GM19035 (cell line): Measurements from ENCODE around the gene GLYATL3.

ENCODE experiments used
- ATAC-seq: cut with Tn5 transposase; IDR thresholded peaks from one replicate; pipeline ENCODE4 v1.9.1; 2021; ENCODE audit not compliant: unreplicated experiment

Gene GLYATL3

DNA sequence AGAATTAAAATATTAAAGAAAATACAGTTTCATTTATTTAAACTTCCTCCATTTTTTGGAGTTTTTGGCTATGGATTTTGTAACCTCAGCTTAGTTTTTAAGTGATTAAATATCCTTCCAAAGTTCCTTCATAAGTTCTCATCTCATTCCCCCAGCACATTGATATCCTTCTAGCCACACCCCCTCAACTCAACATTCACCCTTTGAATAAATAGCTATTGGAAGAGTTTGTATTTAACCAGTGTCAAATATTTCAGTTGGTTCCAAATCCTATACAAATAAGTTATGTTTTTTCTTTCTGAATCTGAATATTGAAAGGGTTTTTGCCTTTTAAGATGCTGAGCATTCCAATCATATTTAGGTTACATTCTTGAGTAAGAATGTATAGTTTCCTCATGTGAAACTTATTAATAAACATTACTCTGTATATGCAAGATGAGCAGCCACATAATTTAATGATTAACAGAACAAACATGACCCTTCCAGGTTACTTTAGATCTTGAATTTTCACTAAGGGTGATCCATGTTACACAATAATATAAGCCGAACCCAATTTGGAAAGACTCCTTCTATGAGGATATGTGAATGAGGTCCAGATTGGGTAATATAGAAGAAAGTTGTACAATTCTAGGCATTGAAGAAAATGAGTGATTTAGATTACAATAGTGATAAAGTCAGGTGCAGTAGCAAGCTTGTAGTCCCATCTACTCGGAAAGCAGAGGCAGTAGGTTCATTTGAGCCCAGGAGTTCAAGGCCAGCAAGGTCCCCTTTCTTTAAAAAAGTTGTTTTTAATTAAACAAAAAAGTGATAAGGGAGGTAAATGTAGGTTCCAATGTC lies 13.6 kb downstream of the GLYATL3 start:
- ATAC-seq, result no peak

- no peak for ATAC-seq
Observed at GRCh38 chr6:49514571-49515484, 15.1 kb downstream of the GLYATL3 start.

- no peak for ATAC-seq
Observed at GRCh38 chr6:49515485-49516146, 15.9 kb downstream of the GLYATL3 start.

GRCh38 chr6:49516147-49516505 lies 16.4 kb downstream of the GLYATL3 start:
- no peak for ATAC-seq

- no peak for ATAC-seq
Observed at GRCh38 chr6:49517919-49518318, 18.2 kb downstream of the GLYATL3 start.

GRCh38 chr6:49519660-49520059 lies 19.9 kb downstream of the GLYATL3 start:
- peak; percentile 72 for ATAC-seq

- ATAC-seq, result no peak
Observed at GRCh38 chr6:49522710-49523593, 23.2 kb downstream of the GLYATL3 start.

GRCh38 chr6:49523901-49524300 lies 24.2 kb downstream of the GLYATL3 start:
- no peak for ATAC-seq

GRCh38 chr6:49524541-49524940 lies 24.8 kb downstream of the GLYATL3 start:
- ATAC-seq, result no peak

- ATAC-seq, result no peak
Observed at GRCh38 chr6:49526598-49526997, 26.9 kb downstream of the GLYATL3 start.

- ATAC-seq, result no peak
Observed at GRCh38 chr6:49527320-49527719, 27.6 kb downstream of the GLYATL3 start.

DNA sequence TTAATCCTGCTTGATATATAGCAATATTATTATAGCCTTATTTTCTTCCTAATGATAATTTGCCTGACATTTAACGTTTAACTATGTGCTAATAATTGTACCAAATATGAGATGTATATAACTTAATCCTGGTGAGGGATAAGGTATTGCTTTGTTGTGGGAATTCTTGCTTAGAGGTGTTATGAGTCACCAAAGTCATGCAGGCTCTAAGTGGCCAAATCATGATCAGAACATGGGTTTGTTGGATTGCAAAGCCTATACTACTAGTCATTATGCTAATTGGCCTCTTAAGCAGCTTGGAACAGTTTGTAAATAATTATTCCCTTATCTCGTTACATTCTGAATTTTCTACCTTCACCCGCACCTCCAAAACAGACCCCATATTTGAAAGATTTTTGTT lies 28.8 kb downstream of the GLYATL3 start:
- no peak for ATAC-seq

DNA sequence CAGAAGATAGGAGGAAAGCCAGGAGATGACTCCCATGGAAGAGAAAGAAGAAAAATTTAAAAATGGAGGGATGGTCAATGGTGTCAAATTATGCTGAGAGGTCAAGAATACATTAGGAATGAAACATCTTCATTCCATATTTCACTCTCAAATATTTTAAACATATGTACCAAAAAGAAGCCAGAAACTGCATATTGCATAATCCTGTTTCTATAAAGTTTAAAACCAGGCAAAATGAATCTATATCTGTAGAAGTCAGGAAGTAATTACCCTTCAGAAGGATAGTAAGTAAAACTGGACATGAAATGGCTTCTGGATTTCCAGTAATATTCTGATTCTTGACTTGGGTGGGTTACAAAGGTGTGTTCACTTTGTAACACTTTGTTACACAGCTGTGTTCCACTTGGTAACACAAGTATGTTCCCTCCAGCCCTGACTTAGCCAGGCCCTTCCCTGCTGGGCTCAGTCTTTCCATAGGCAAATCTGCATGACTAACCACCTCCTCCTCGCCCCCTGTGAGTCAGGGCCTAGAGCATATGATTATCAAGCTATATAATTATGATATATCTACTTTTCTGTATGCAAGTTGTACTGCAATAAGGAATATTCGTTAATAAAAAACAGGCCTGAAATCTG lies 30.5 kb downstream of the GLYATL3 start:
- no peak for ATAC-seq

DNA sequence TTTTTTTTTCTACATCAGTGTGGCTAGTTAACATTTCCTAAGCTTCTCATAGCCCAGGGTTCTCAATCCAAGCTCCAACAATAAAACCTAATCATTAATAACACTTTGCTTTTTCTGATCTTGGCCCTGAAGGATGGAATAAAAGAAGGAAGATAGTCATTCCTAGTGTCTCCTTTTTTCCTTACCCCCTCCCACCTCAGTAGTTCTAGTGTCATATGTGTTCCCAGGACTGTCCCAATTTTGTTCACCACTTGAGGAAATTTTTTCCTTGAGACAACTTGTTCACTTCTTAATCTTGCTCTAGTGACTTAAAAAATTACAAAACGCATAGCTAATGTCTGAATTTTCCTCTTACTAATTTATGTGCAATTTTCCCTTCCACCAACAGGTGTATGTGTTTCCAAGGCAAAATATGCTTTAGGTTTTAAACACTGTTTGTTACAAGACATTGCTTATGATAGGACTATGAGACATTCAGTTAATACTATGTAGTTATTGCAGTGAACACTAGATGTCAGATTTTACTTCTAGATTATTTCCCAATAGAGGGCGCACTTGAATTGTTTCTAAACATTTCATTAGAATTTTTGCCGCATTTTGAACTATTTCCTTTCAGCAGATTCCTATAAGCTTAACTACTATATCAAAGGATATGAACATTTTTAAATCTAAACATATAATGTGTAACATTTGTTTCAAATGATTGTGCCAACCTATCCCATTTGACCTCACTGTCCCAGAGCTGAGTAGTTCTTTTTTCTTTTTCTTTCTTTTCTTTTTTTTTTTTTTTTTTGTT lies 32.2 kb downstream of the GLYATL3 start:
- peak; percentile 96 for ATAC-seq

DNA sequence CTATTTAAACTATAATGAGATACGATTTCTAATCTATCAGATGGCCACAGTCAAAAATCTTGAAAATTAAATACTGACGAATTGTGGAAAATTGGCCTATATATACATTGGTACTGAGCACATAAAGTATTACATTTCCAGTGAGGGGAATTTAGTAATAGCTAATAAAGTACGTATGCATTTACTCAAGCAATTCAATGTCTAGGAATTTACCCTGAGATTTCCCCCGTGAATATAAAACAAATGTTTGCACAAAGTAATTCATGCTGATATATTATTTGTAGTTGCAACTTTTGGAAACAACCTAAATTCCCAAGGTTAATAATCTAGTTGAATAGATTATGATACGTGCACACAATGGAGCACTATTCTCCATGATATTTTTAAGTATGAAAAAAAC lies 36.1 kb downstream of the GLYATL3 start:
- no peak for ATAC-seq

DNA sequence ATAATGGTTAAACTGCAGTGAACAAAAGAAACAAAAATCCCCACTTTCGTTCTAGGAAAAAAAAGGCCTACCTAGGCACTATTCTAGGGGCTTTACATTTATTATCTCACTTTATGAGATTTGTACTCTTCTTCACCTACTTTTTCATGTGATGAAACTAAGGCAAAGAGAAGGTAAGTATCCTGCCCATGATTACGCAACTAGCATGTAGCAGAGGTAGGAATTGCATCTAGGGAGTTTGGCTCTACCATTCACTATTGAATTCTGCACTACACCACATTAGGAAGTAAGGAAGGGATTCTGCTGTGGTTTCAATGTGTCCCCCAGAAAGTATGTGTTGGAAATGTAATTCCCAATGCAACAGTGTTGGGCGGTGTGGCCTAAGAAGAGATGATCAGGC lies 39.4 kb downstream of the GLYATL3 start:
- no peak for ATAC-seq

GRCh38 chr6:49540614-49541013 lies 40.9 kb downstream of the GLYATL3 start:
- no peak for ATAC-seq

- no peak for ATAC-seq
Observed at GRCh38 chr6:49541210-49541724, 41.5 kb downstream of the GLYATL3 start.

- ATAC-seq, result no peak
Observed at GRCh38 chr6:49541936-49542335, 42.2 kb downstream of the GLYATL3 start.
